Muscle of arm (tissue), 12 donors: ENCODE data around the gene CEP85. TPM values are rescaled to one million over a fixed set of nuclear protein-coding genes. Genes with fewer than 3 reads are reported as not detected.
"Not testable (repeated sequence)": the region's sequence is repeated elsewhere in the genome, so short reads cannot be mapped to it uniquely, and the experiment has no call there.

ENCODE experiments used
- DNase-seq: peaks from one replicate; pipeline ENCODE4 v3.0.0-alpha.2; 2013
- polyA plus RNA-seq, 12 donors: library from polyadenylated mRNA; unstranded; fragments of 120-200 nt; gene quantifications; one replicate each; pipeline ENCODE4 v1.2.1, GENCODE V29; 2013; ENCODE audit not compliant: insufficient read length in 12 of 12

CEP85 gene
- polyA plus RNA-seq, 12 donors = 21.0 to 34.8 (median 25.8) TPM; not detected in 1

DNA sequence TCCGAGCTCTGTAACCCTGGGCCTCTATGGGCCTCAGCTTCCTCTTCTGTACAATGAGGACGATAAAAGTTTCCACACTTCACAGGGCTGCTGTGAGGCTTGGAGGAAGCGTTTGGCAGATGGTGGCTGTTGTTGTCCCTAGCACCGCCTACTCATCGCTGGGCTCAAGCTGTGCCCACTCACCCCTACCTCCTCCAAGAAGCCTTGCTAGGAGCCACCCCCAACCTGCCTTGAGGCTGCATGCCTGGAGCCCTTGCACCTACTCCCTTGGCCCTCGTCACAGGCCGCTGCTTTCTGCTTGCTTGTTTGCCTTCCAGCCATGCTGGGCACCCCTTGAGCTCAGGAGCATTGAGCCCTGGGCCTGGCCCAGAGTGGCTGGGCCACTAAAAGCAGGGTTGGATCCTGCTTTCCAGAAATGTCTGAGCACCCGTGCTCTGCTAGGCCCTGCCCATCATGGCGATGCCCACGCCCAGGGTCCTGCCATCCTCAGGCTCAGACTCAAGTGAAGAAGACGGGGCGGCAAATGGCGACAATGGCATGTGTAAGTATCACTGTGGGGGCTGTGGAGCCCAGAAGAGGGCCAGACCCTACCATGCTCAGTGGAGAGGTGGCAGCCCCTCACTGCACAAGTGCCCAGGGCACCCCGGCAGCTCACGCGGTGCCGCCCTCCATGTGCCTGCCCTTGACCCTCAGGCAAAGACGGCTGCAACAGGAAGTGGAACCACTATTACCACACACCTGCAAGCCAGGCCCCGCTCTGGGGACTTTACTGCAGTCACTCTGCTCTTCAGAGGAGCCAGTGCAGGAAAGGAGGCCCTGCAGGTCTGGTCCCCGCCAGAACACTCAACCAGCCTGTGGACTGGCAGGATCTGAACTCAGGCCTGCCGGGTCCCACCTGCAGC is 55.4 kb downstream of the CEP85 start:
- no peak for DNase-seq

- no peak for DNase-seq
Observed at GRCh38 chr1:26290122-26290881, 56.3 kb downstream of the CEP85 start.

- no peak for DNase-seq
Observed at GRCh38 chr1:26290882-26291261, 56.9 kb downstream of the CEP85 start.

DNA sequence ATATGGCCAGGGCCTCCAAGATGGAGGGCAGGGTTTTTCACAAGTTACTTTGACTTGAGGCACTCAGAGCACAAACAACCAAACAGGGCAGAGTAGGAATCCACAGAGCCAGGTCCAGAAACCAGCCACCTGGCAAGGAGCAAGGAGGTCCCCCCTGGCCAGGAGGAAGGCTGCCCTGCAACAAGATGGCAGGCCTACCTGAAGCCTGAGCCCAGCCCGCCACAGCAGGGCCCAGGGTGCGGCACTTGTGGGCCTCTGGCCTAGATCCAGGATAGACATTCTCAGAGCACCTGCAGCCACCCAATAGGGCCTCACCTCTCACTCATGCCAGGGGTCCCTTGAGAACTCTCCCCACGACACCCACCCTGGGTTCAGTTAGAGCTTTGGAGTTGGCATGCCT is 57.4 kb downstream of the CEP85 start:
- DNase-seq = no peak

GRCh38 chr1:26291939-26292338 is 57.9 kb downstream of the CEP85 start:
- no peak for DNase-seq

- DNase-seq = not testable (repeated sequence)
Observed at GRCh38 chr1:26292735-26293134, 58.7 kb downstream of the CEP85 start.

- DNase-seq = no peak
Observed at GRCh38 chr1:26293911-26294463, 60.0 kb downstream of the CEP85 start.

DNA sequence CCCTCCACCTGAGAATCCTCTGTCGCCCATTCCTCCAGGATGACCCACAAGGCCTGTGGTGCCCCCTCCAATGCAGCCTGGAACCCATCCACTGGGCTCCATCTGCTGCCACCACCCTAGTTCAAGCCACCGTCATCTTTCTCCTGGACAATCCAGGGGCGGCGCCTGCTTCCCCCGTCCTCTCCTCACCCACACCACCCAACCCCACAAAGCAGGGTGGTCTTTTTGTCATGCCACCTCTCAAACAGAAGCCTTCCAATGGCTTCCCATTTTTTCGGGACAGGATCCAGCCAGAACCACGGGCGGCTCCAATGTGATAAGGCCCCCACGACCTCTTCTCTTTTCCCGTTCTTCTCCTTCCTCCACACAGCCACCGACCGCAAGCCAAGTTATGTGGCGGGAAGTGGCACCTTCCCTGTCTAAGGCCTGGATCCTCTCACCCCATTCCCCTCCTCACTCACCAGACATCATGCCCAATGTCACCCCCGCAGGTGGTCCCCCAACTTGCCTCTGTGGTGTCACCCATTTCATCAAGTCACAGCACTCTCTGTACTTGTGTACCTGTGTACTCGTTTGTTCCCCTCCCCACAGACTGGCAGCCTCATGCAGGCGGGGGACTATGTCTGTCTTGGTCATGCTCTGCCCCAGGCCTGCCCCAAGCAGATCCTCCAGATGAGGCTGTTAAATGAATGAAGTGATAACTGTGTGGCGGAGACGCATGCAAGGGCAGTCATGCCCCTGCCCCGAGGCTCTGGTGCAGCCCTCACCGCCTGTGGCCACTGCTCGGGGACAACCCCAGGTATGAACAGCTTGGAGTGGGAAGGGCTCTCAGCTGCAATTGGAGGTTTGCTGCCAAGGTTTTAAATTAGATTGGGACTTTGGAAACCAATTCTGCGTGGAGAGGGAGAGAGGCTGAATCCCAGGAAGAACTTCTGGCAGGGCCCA is 61.5 kb downstream of the CEP85 start:
- no peak for DNase-seq

DNA sequence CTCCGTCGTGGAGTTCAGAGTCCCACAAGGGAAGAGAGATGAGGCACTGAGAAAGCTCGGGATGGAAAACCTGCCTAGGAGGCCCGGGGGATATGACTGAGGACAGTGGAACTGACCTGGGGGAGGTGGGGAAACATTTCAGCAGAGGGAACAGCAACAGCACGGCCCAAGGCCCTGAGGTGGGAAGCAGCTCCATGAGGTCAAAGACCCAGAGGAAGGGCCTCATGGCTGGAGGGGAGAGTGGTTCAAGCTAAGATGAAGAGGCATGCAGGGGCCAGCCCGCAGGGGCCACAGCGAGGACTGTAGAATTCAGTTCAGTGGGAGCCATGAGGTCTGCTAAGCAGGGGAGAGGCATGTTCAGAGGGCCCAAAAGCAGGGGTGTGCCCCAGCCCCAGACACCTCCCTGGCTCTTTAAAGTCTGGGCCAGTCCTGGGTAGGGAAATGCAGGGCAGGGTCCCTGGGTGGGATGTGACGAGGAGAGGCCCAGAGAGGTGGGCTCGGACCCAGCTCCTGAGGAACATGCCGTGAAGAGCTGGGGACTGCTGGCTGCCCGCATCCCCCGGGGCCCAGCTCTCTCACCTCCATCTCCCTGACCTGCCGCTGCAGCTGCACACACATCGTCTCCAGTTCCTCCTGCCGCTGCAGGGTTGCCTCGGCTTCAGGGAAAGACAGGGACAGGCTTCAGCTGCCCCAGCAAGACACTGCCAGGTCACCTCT is 62.5 kb downstream of the CEP85 start:
- no peak for DNase-seq

GRCh38 chr1:26297057-26297790 is 63.2 kb downstream of the CEP85 start:
- no peak for DNase-seq

DNA sequence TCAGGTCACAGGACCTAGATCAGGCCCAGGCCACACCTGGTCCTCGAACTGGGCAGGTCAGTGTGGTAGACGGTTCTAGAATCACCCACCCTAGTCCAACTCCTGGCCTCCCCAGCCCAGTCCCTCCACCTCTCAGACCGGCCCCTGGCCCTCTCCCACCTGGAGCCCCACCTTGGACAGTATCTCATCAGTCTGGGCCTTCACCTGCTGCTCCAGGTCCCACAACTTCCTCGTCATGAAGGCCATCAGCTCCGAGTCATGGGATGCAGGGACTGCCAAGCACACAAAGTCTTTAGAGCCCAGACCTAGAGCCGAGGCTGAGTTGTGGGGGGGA is 63.8 kb downstream of the CEP85 start:
- DNase-seq = no peak

DNA sequence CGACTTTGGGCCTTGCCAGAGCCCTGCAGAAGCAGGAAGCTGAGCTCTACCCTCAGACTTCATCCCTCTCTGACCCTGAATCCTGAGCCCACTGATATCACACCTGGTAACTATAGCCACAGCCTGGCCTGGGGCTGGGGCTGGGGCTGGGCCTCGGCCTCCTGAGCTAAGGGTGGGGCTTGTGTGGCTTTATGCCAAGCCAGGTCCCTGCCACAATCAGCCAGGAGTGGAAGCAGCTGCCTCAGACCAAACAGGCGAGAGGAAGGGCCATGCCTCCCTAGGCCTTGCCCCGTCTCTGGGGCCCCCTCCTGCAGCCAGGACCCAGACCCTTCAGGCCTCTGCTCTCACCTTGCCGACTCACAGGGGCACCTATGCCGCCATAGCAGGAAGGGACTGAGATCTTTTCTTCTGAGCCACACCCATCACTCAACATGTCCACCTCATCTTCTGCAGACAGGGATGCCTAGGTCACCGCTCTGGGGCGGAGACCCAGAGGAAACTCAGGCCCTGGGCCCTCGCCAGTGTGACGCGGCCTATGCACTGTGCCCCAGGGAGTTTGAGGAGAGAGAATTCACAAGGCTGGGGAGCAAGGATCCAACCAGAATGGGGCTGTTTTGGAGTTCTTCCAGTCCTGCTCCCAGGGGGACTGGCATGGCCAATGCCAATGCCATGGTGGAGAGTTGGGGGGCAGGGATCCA is 66.7 kb downstream of the CEP85 start:
- DNase-seq = no peak

- DNase-seq = no peak
Observed at GRCh38 chr1:26302733-26303405, 68.9 kb downstream of the CEP85 start.

DNA sequence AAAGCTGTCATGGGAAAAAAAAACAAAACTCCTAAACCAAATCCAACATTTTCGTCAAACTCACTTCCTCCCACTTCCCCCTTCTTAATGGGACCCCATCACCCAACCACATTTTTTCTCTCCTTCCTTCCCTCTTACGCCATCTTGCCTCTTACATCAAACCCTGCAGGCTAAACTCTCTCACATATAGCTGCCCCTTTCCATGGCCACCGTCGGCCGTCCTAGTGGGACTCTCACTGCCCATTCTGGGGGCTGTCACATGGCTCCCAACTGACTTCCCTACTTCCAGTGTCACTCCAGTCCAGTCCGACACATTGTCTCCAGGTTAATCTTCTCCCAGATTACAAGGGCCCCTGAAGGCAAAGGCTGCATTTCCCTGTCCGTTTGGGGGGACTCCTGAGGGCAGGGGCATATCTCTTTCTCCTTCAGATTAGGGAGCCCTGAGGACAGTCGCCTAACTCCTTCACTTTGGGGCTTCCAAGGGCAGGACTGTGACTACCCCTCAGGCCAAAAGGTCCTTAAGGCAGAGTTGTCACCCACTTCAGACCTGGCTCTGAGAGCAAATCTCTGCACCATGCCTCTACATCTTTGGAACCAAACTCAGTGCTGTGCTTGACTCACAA is 71.8 kb downstream of the CEP85 start:
- DNase-seq = no peak

DNA sequence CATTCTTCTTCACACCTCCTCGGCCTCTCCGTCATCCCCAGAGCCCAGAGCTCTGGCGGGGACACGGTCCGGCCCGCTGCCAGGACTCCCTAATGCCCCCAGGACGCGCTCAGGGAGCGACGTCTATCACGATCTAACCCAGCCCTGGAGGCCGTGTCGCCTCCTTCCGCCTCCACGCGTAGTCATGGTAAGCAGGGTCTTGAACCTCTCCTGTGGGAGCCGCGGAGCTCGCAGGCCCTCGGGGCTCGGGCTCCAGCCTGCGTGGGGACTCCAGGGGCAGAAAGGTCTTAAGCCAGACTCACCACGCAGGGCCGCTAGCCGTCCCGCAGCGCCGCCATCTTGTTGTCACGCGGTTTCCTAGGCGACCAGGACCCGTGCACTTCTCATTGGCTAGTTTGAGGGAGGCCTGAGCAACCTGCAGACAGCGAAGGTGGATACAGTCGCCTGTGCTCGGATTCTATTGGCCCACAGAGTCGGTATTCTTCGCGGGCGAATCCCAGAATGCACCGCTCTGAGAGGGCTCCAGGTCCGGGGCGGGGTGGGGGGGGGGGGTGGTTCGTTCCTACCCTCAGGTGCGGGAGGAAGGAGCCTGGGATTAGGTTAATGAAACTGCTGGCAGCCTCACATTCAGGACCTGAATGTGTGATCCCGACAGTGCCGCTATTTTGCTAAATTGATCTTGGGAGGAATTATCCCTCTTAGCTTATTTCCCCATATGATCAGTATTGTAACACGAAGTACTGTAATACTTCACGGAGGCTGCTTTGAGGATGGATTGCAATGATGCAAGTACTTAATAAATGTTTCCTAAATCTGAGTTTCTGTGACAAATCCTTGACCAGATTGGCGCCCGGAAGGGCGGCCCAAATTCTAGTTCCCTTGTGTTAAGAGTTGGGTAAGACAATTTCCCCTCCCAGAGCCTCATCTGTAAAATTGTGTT is 72.6 kb downstream of the CEP85 start, which contains the start of gene UBXN11:
Gene UBXN11 (minus strand): TSS at position 347 of the 940 bp plus-strand sequence. CDS start 3,753 bp downstream, outside the sequence.
- DNase-seq = peak; percentile 82

GRCh38 chr1:26307363-26307781 is 73.4 kb downstream of the CEP85 start:
- DNase-seq = no peak
